K562 (cell line): ENCODE data around the gene TUBA3C. TPM values are rescaled to one million over a fixed set of nuclear protein-coding genes. Genes with fewer than 3 reads are reported as not detected.

Source experiments
- ATAC-seq: fragments of 200-7000 bp; cut with Tn5 transposase; 3 replicates; pipeline ENCODE4 v1.9.1; 2020; ENCODE audit warnings: moderate library complexity
- BruUV-seq: library from RNA; stranded (reverse); fragments of 400-500 nt; replicated peaks from 2 replicates; lab custom pipeline; 2021; lab: Mats Ljungman, UMichigan
- CTCF ChIA-PET: fragments of 300-600 bp; formaldehyde crosslinking; extraction: SDS; loops from one replicate; lab custom pipeline; 2021; ENCODE audit warnings: low intra/inter-chr PET ratio; lab: Yijun Ruan, JAX
- POLR2A ChIA-PET: fragments of 300-600, 350-650 bp; sonication (Branson Sonifier 250); formaldehyde crosslinking; extraction: SDS; loops from one replicate; lab custom pipeline; 2021; ENCODE audit warnings: antibody characterized with exemption, inconsistent platforms; lab: Yijun Ruan, JAX
- DNase-seq, 4 experiments: peaks; one replicate each; pipeline versions ENCODE4 v3.0.0 to v3.0.0-alpha.2; 2011 to 2018; ENCODE audit warnings: low spot score in 3 of 4, mixed read lengths in 3 of 4; ENCODE audit errors: extremely low read depth in 1 of 4
- FAIRE-seq: peaks from 2 replicates; lab custom pipeline; 2011; peaks lifted over from hg19 to GRCh38; lab: Jason Lieb, UNC
- H2AFZ ChIP-seq: 2 replicates; pipeline ENCODE4 v1.6.0; 2011; ENCODE audit warnings: low read depth, low read length, control low read depth, inconsistent platforms
- H3K27ac ChIP-seq: fragments of 200-600 bp; 3 replicates; pipeline ENCODE4 v1.8.0; 2011; ENCODE audit warnings: low read depth, mild to moderate bottlenecking, control low read depth, inconsistent platforms, low read length, moderate library complexity, mixed read lengths; ENCODE audit errors: extremely low read depth
- H3K27me3 ChIP-seq, 2 experiments: fragments of 300-600 bp in 1 of 2; 2 replicates in 1 of 2; 3 replicates in 1 of 2; pipeline versions ENCODE4 v1.6.0 to v1.8.0; 2011; ENCODE audit warnings: inconsistent platforms in 2 of 2, low read length in 2 of 2, mild to moderate bottlenecking in 1 of 2, mixed read lengths in 1 of 2, moderate library complexity in 1 of 2; ENCODE audit not compliant: control insufficient read depth in 2 of 2, insufficient read depth in 2 of 2
- H3K36me3 ChIP-seq: fragments of 300-600 bp; 3 replicates; pipeline ENCODE4 v1.8.0; 2011; ENCODE audit warnings: mild to moderate bottlenecking, low read length, inconsistent platforms; ENCODE audit not compliant: control insufficient read depth, insufficient read depth
- H3K4me1 ChIP-seq, 2 experiments: fragments of 200-600 bp in 1 of 2; replicated peaks in 1 of 2; 2 replicates in 1 of 2; 3 replicates in 1 of 2; pipeline versions ENCODE4 v1.5.1 to v1.8.0; 2011; ENCODE audit warnings: inconsistent platforms in 2 of 2, low read length in 2 of 2, mild to moderate bottlenecking in 1 of 2, mixed read lengths in 1 of 2, moderate library complexity in 1 of 2; ENCODE audit not compliant: control insufficient read depth in 2 of 2, insufficient read depth in 2 of 2
- H3K4me2 ChIP-seq: 2 replicates; pipeline ENCODE4 v1.6.1; 2011; ENCODE audit warnings: low read length, control low read depth, inconsistent platforms, mixed read lengths; ENCODE audit not compliant: insufficient read depth
- H3K4me3 ChIP-seq: fragments of 200-600 bp; sonication (generic), shearing (Covaris generic); 2 replicates; pipeline ENCODE4 v1.5.1; 2016; ENCODE audit warnings: control low read depth, inconsistent platforms
- H3K79me2 ChIP-seq: fragments of 200-600 bp; 3 replicates; pipeline ENCODE4 v1.8.0; 2011; ENCODE audit warnings: low read length, inconsistent platforms; ENCODE audit not compliant: control insufficient read depth, insufficient read depth
- H3K9ac ChIP-seq, 2 experiments: 2 replicates each; pipeline versions ENCODE4 v1.6.0 to v1.6.1; 2011; ENCODE audit warnings: low read depth in 2 of 2, low read length in 2 of 2, control low read depth in 1 of 2, inconsistent platforms in 1 of 2, mild to moderate bottlenecking in 1 of 2, mixed read lengths in 1 of 2; ENCODE audit not compliant: insufficient read depth in 1 of 2
- H3K9me1 ChIP-seq: one replicate; pipeline ENCODE4 v1.6.0; 2011; ENCODE audit warnings: inconsistent platforms, mild to moderate bottlenecking, low read length, moderate library complexity; ENCODE audit not compliant: control insufficient read depth, insufficient read depth
- H3K9me3 ChIP-seq: replicated peaks from 2 replicates; pipeline ENCODE4 v1.5.1; 2011; ENCODE audit warnings: low read depth, low read length, inconsistent platforms; ENCODE audit not compliant: control insufficient read depth, insufficient read depth
- H4K20me1 ChIP-seq: replicated peaks from 2 replicates; pipeline ENCODE4 v1.6.1; 2011; ENCODE audit warnings: low read length, inconsistent platforms, mixed read lengths; ENCODE audit not compliant: control insufficient read depth, insufficient read depth
- ARID4B ChIP-seq: sonication (generic); formaldehyde crosslinking; IDR thresholded peaks from 2 replicates; pipeline ENCODE4 v1.8.0; 2022; ENCODE audit warnings: mild to moderate bottlenecking, missing genetic modification reagents
- HDAC3 ChIP-seq: fragments of 450-650 bp; IDR thresholded peaks from 2 replicates; pipeline ENCODE4 v1.6.1; 2018; ENCODE audit warnings: borderline replicate concordance, mild to moderate bottlenecking, moderate library complexity; ENCODE audit not compliant: partially characterized antibody
- ILK ChIP-seq: fragments of 450-650 bp; IDR thresholded peaks from 2 replicates; pipeline ENCODE4 v1.6.1; 2016; ENCODE audit warnings: missing genetic modification characterization, low read depth, mild to moderate bottlenecking, missing compliant biosample characterization, moderate library complexity, borderline replicate concordance
- KDM1A ChIP-seq, 2 experiments: fragments of 450-650 bp; IDR thresholded peaks; 2 replicates each; pipeline ENCODE4 v1.6.1; 2016; ENCODE audit warnings: mild to moderate bottlenecking in 2 of 2
- MLLT1 ChIP-seq, 2 experiments: fragments of 450-650 bp; IDR thresholded peaks; 2 replicates each; pipeline ENCODE4 v1.6.1; 2016
- NFRKB ChIP-seq: fragments of 450-650 bp; IDR thresholded peaks from 2 replicates; pipeline ENCODE4 v1.6.1; 2016; ENCODE audit warnings: low read depth
- NR3C1 ChIP-seq: sonication (generic); formaldehyde crosslinking; IDR thresholded peaks from 2 replicates; pipeline ENCODE4 v1.8.1; 2022; ENCODE audit warnings: missing genetic modification reagents
- PPARD ChIP-seq: fragments of 250-450 bp; sonication (Bioruptor Pico); IDR thresholded peaks from 2 replicates; pipeline ENCODE4 v1.8.0; 2022; ENCODE audit warnings: inconsistent platforms, mild to moderate bottlenecking, moderate library complexity
- RBFOX2 ChIP-seq: fragments of 200-400 bp; formaldehyde crosslinking; IDR thresholded peaks from 2 replicates; pipeline ENCODE4 v1.6.1; 2017; ENCODE audit warnings: low read depth, mild to moderate bottlenecking, low read length, moderate library complexity
- TAF7 ChIP-seq: fragments of 450-650 bp; IDR thresholded peaks from 2 replicates; pipeline ENCODE4 v1.6.1; 2016; ENCODE audit warnings: missing genetic modification characterization, missing compliant biosample characterization
- ZBED1 ChIP-seq: IDR thresholded peaks from 2 replicates; pipeline ENCODE4 v1.6.1; 2014
- ZNF695 ChIP-seq: fragments of 450-650 bp; formaldehyde crosslinking; IDR thresholded peaks from 2 replicates; pipeline ENCODE4 v1.4.0; 2020; ENCODE audit warnings: mild to moderate bottlenecking, moderate library complexity
- WGBS: fragments of 100-300 bp; shearing (Covaris generic); methylation state at CpG from one replicate; pipeline ENCODE4 v1.1.6; 2016; ENCODE audit warnings: low coverage, mixed read lengths; ENCODE audit not compliant: insufficient coverage; ENCODE audit errors: missing lambda C conversion rate; 5-methylcytosine and 5-hydroxymethylcytosine counted together
- in situ Hi-C: fragments of 300-500 bp; cut with MboI; formaldehyde crosslinking; loops from 4 replicates; pipeline ENCODE4 v1.15.0; 2018; ENCODE audit warnings: inconsistent platforms, mixed read lengths
- intact Hi-C: fragments of 100-400 bp; cut with micrococcal nuclease; formaldehyde crosslinking; loops from 2 replicates; pipeline ENCODE4 v1.14.2; 2022
- polyA plus RNA-seq, 8 experiments: library from polyadenylated mRNA; depleted of rRNA in 4 of 8; stranded (reverse) in 5 of 8; unstranded in 3 of 8; fragments of >200 nt; fragmentation: Nextera tagmentation in 2 of 8; fragmentation: Illumina TruSeq in 1 of 8; extraction: Ambion mirVana in 2 of 8; extraction: Trizol in 1 of 8; gene quantifications; 2 replicates each; pipeline versions ENCODE4 v1.2.1 to v1.2.3, GENCODE V29; 2011 to 2014; ENCODE audit warnings: inconsistent platforms in 1 of 8, missing spikeins in 1 of 8
- total RNA-seq, 7 experiments: library from RNA; depleted of rRNA in 6 of 7; stranded (reverse); fragments of >200 nt in 6 of 7; fragmentation: Illumina TruSeq in 2 of 7; extraction: Trizol in 2 of 7; gene quantifications; 2 replicates each; pipeline versions ENCODE4 v1.2.1 to v1.2.3, GENCODE V29; 2011 to 2021; ENCODE audit warnings: low replicate concordance in 1 of 7

Gene TUBA3C
- total and polyA plus RNA-seq, 9 of the 15 experiments (the other 6 are each of a cell fraction or from before 2014, with no cell fraction given), result 0.10 to 4.2 (median 2.2) TPM

GRCh38 chr13:19151581-19152263 lies 29.9 kb downstream of the TUBA3C start:
- no peak for ATAC-seq
- DNase-seq, result no peak
- BruUV-seq, result no TSS peak
- intact Hi-C loops (no loop called here), in situ Hi-C loops (no loop called here)
- Histone ChIP-seq H3K4me3 (no peak overlapping the region), H4K20me1 (no peaks in the 10 kb centered on the region), H2AFZ (no peak overlapping the region), H3K79me2 (no peaks in the 10 kb centered on the region), H3K9ac (no peak overlapping the region), H3K27me3 (no peaks in the 10 kb centered on the region), H3K9me1 (no peaks in the 10 kb centered on the region)
- FAIRE-seq, result no peak
- WGBS, result 8% methylated on average over 9 of the region's 14 CpGs
- POLR2A ChIA-PET, result no interaction called here
- no peak for TF ChIP-seq TAF7
- no peak for TF ChIP-seq RBFOX2
- no peak for TF ChIP-seq KDM1A (IDR thresholded peaks at IDR 0.05)
- no peak for TF ChIP-seq ARID4B (CRISPR knock-in tag)
- no peak for TF ChIP-seq NR3C1 (CRISPR knock-in tag)
- no peak for TF ChIP-seq ILK
- no peak for TF ChIP-seq PPARD (CRISPR knock-in tag)
- TF ChIP-seq NFRKB, result no peak
- TF ChIP-seq ZBED1, result no peak
- no peak for TF ChIP-seq MLLT1 (IDR thresholded peaks at IDR 0.05)
- TF ChIP-seq ZNF695 (CRISPR knock-in tag), result no peak
- TF ChIP-seq HDAC3, result no peak
- TF ChIP-seq, all 486 proteins: peak for 0
- Histone ChIP-seq H3K36me3 (no peaks in the 10 kb centered on the region), H3K27ac (no peak overlapping the region), H3K4me2 (no peak overlapping the region), H3K9me3 (no peaks in the 10 kb centered on the region), H3K4me1 (peaks cover 0 to 5% of the 10 kb centered on the region in 2 experiments; a peak in 2 of 5 replicates)
- CTCF ChIA-PET, result no interaction called here
